AG20443 (cell line): Measurements from ENCODE around the gene ZNF543.
A peak's percentile ranks its signal among the peaks of the same experiment; 100 is the strongest.
"Not testable (repeated sequence)": the region's sequence is repeated elsewhere in the genome, so short reads cannot be mapped to it uniquely, and the experiment has no call there.

Experiments
- DNase-seq: peaks from one replicate; pipeline ENCODE4 v3.0.0; 2012; ENCODE audit warnings: low spot score, mixed read lengths

ZNF543 gene

DNA sequence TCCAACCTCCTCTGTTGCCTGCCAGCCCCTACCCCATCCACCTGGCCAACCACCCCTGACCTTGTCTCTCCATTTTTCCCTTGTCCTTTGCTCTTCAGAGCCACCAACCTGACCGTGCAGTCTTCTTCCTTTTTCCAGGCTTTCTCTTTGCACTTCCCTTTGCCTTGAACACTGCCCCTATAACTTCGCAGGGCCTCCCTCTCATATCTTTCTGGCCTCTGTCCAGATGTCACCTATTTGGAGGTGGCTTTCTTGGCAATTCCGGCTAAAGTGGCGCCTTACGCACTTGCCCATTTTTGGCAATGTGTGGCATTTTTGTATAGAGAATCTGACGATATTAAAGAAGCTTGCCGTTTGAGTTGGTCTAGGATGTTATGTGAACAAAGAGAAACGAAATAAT lies 844 bp downstream of the ZNF543 start:
- no peak for DNase-seq

- DNase-seq, result no peak
These were observed 1.5 kb downstream of the ZNF543 start for GRCh38 chr19:57321751-57322150.

DNA sequence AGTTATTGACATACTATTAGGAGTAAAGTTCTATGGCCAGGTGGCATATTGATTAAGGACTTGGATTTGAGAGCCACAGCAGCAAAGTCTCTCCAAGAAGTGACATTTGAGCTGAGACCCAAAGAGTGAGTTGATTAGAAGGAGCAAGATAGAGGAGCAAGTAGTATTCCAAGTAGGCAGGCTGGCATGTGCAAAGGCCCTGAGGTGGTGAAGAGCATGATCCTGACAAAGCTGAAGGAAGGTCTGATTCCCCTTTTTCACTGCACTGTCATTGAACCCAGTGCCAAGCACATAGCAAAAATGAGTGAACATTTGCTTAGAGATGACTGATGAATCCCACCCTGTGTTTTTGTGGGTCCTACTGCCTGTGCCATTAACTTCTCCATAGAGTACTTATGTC lies 4.7 kb downstream of the ZNF543 start:
- DNase-seq, result no peak

GRCh38 chr19:57327993-57328392 lies 7.7 kb downstream of the ZNF543 start:
- no peak for DNase-seq

GRCh38 chr19:57334191-57334590 lies 13.9 kb downstream of the ZNF543 start:
- DNase-seq, result no peak

- no peak for DNase-seq
These were observed 18.6 kb downstream of the ZNF543 start for GRCh38 chr19:57338877-57339276.

- no peak for DNase-seq
These were observed 22.3 kb downstream of the ZNF543 start for GRCh38 chr19:57342582-57342981.

DNA sequence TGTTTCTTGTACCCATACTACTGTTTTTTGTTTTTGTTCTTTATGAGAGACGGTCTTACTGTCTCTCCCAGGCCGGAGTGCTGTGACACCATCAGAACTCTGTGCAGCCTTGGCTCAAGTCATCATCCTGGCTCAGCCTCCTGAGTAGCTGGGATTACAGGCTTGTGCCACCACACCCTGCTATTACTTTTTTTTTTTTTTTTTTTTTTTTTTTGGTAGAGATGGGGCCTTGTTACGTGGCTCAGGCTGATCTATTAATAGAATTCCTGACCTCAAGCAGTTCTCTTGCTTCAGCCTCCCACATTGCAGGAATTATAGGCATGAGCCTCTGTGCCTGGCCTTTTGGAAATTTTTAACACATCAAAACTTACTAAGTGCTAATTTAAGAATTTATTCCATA lies 27.9 kb downstream of the ZNF543 start:
- peak; percentile 67 for DNase-seq

- peak; percentile 97 for DNase-seq
These were observed 30.9 kb downstream of the ZNF543 start, which contains the start of gene ZNF304 for GRCh38 chr19:57350877-57351805. Gene ZNF304 (plus strand): TSS chr19:57351271. CDS start chr19:57351665, 394 bp downstream.

- peak; percentile 22 for DNase-seq
These were observed 31.6 kb downstream of the ZNF543 start for GRCh38 chr19:57351867-57352266.

DNA sequence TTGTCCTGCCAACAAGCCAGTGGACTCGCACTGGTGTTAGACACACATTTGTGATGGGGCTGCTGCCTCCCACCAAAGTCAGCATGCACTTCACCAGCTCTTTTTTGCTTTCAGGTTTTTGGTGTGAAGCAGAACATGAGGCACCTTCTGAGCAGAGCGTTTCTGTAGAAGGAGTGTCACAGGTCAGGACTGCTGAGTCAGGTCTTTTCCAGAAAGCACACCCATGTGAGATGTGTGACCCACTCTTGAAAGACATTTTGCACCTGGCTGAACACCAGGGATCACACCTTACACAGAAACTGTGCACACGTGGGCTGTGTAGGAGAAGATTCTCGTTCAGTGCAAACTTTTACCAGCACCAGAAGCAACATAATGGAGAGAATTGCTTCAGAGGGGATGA lies 35.6 kb downstream of the ZNF543 start:
- no peak for DNase-seq

DNA sequence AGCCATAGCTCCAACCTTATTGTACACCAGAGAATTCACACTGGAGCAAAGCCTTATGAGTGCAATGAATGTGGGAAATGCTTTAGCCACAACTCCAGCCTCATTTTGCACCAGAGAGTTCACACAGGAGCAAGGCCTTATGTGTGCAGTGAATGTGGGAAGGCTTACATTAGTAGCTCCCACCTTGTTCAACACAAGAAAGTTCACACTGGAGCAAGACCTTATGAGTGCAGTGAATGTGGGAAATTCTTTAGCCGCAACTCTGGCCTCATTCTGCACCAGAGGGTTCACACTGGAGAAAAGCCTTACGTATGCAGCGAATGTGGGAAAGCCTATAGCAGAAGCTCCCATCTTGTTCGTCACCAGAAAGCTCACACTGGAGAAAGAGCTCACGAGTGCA lies 37.1 kb downstream of the ZNF543 start:
- no peak for DNase-seq

GRCh38 chr19:57359300-57359699 lies 39.0 kb downstream of the ZNF543 start:
- DNase-seq, result no peak

DNA sequence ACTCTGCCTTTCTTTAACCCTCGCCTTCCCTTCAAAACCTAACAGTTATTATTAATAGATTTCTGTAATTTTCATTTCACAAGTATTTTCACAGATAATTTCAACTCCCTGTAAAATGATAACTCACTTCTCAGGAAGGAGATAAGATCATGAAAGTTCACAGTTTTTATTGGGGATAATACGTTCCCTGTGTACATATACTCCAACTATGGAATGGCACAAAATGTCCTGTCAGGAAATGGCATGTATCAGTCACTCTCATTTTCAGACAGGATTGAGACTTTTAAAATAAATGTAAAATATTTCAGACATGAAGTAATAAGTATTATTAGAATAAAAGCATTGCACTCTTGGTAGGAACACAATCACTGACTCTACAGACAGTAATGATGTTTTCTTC lies 42.1 kb downstream of the ZNF543 start:
- no peak for DNase-seq

GRCh38 chr19:57362997-57363687 lies 42.9 kb downstream of the ZNF543 start, which contains the start of the genes TRAPPC2B and ZNF547:
Gene TRAPPC2B (plus strand): TSS chr19:57363551. CDS start chr19:57364834, 1,283 bp downstream.
Gene ZNF547 (plus strand): TSS chr19:57363551. CDS start chr19:57368556, 5,005 bp downstream.
- DNase-seq, result peak; percentile 96

DNA sequence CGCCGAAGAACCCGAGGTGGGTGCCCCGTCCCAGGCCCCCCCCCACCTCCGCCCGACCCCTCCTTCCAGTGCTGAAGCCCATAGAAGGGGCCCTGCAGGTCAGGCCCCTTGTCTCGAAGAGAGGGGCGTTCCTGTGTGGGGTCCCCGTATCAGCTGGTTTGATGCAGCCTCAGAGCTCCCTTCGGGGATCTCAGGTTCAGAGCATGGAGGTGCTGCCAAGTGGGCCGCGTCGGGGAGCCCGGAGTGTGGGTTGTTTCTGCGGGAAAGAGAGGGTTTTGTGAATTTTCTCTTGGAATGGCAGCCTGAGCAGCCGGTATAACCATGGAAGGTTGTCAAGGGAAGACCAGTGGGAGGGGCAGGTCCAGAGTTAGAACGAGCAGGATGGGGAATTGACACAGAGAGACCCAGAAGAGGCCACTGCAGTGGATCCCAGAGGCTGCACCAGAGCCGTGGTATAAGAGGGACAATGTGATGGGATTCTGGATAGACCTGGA lies 43.5 kb downstream of the ZNF543 start:
- peak; percentile 46 for DNase-seq

DNA sequence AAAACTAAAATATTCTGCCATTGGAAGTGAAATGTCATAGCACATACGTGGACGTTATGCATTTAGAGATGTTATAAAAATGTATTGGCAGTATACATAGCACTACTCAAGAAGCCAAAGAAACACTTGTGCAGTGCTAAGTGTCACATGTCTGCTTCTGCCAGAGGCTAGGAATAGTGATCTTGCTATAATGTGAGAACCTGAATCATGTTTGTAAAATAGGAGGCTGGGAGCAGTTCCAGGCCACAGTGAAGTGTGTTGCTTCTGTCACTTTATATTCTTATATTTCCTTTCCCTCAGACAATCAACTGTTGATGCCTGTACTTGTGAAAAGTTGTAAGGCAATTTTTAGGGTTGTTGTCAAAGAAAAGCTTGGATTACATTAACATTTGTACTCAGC lies 46.5 kb downstream of the ZNF543 start:
- no peak for DNase-seq

DNA sequence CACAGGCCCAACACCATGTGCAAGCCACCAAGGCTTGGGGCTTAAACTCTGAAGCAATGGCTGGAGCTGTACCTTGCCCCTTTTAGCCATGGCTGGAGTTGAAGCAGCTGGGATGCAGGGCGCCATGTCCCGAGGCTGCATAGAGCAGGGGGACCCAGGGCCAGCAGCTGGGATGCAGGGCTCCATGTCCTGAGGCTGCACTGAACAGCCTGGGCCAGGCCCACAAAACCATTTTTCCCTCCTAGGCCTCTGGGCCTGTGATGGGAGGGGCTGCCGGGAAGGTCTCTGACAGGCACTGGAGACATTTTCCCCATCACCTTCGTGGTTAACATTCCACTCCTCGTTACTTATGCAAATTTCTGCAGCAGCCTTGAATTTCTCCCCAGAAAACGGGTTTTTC lies 53.9 kb downstream of the ZNF543 start:
- no peak for DNase-seq

DNA sequence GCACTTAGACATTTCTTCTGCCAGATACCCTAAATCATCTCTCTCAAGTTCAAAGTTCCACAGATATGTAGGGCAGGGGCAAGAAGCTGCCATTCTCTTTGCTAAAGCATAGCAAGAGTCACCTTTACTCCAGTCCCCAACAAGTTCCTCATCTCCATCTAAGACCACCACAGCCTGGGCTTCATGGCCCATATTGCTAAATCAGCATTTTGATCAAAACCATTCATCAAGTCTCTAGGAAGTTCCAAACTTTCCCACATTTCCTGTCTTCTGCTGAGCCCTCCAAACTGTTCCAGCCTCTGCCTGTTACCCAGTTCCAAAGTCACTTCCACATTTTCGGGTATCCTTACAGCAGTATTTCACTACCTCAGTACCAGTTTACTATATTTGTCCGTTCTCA lies 54.4 kb downstream of the ZNF543 start:
- not testable (repeated sequence) for DNase-seq

DNA sequence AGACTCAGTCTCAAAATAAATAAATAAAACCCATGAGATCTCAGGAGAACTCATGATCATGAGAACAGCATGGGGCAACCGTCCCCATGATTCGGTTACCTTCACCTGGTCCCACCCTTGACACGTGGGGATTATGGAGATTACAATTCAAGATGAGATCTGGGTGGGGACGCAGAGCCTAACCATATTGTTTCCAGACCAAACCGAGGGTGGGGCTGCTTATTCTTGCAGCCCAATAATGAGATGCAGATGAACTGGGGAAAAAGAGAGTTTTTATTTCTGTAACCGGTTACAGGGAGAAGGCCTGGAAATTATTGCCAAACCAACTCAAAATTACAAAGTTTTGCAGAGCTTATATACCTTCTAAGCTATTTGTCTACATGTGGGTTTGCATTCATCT lies 55.9 kb downstream of the ZNF543 start:
- DNase-seq, result no peak

DNA sequence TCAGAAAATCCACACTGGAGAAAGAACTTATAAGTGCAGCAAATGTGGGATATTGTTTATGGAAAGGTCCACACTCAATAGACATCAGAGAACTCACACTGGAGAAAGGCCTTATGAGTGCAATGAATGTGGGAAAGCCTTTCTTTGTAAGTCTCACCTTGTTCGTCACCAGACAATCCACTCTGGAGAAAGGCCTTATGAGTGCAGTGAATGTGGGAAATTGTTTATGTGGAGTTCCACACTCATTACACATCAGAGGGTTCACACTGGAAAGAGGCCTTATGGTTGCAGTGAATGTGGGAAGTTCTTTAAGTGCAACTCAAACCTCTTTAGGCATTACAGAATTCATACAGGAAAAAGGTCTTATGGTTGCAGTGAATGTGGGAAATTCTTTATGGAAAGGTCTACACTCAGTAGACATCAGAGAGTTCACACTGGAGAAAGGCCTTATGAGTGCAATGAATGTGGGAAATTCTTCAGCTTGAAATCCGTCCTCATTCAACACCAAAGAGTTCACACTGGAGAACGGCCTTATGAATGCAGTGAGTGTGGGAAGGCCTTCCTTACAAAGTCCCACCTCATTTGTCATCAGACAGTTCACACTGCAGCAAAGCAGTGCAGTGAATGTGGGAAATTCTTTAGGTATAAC lies 57.4 kb downstream of the ZNF543 start:
- no peak for DNase-seq
